GM23248 (cell line): ENCODE results near the gene TNS2.

Experiments
- EZH2 ChIP-seq: fragments of 200-600 bp; sonication (generic); IDR thresholded peaks from 2 replicates; pipeline ENCODE4 v1.6.1; 2018; ENCODE audit warnings: antibody characterized with exemption, mild to moderate bottlenecking; ENCODE audit not compliant: insufficient read depth, poor library complexity, severe bottlenecking
- EZH2phosphoT487 ChIP-seq: fragments of 200-600 bp; sonication (generic); IDR thresholded peaks from 2 replicates; pipeline ENCODE4 v1.6.1; 2018; ENCODE audit warnings: antibody characterized with exemption, moderate library complexity, mild to moderate bottlenecking, low read depth; ENCODE audit not compliant: insufficient read depth

GRCh38 chr12:53090105-53090504 is 40.2 kb downstream of the TNS2 start:
- TF ChIP-seq EZH2 (no peak), EZH2phosphoT487 (no peak)
